SHP77 treated with DMSO at 0.1 percent for 48 hours (cell line): Measurements from ENCODE around the gene ZNF608.

ENCODE experiments used
- DNase-seq: peaks from one replicate; lab custom pipeline; 2025; lab: John Stamatoyannopoulos, UW

Gene ZNF608

GRCh38 chr5:124738681-124739633, 7.5 kb downstream of the ZNF608 start:
- no peak for DNase-seq

DNA sequence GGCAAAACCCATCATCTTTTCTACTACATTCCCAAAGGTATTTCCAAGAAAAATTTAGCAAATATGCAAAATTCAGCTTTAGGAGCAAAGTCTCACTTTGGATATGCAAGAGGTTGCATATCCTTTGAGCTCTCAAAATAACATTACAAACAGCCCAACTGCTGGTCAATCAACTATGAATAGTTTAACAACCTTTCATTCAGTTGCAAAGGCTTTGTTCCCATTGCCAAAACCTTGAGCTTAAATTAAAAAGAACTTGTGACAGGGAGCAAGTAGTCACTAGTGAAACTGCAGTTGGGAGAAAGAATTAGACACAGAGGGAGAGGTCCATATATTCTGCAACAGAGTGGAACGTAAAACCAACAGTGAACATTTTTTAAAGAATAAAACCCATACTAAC, 8.8 kb downstream of the ZNF608 start:
- DNase-seq, result no peak

- no peak for DNase-seq
These were observed 9.6 kb downstream of the ZNF608 start for GRCh38 chr5:124736805-124737188.

DNA sequence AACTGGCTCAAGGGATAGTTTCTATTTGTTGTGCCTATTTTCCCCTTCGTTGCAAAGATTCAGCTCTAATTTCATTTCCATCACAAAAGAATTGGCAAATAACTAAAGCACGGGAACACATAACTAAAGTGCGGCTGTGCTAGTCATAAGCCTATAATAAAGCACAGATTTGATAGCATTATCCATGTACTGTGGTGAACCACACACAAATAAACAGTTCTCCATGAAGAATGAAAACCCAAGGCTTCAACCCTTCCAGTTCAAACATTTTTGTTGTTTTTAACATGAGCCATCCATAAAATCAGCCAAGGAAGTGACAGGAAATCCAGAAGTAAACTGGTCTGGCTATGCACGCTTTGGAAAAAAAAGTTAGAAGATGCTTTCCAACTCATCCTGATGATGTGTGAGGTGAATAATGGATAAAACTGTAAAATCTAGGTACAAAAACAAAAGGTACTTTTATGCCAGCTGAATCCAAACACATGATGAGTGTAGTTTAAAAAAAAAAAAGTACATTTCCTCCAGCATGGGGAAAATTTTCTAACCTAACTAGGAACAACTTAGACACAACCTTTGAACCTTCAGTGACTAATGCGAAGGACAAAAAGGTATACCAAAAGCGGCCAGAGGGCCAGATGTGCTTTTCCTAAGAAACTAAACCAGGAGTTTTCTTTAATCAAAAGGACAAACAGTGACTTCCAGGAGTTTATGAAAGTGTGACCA, 10.2 kb downstream of the ZNF608 start:
- DNase-seq, result no peak

GRCh38 chr5:124735169-124735858, 11.1 kb downstream of the ZNF608 start:
- DNase-seq, result no peak

DNA sequence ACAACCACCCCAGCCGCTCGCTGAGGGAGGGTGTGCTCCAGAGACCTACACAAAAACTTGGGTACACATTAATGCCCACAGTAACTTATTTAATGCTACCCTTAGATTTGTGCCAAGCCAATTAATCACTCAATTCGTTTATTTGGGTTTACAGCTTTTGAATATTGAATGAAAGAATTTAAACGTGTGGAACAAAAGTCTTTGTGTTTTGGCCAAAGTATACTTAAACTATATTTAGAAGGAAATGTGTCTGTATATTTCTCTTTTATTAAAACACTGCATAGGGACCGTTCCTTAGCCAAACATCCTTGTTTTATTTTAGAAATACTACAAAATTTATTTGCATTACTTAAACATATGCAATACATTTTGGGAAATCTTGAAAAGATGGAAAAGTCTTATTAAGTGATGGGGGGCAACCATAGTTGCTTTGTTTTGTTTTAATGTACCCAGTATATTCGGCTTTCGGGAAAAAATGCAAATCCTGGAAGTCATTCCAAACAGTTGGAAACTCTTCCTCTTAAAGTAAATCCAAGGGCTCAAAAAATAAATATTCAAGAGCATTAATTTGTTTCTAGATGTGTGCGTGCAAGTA, 11.8 kb downstream of the ZNF608 start:
- DNase-seq, result no peak

- no peak for DNase-seq
These were observed 13.1 kb downstream of the ZNF608 start for GRCh38 chr5:124733329-124733650.

DNA sequence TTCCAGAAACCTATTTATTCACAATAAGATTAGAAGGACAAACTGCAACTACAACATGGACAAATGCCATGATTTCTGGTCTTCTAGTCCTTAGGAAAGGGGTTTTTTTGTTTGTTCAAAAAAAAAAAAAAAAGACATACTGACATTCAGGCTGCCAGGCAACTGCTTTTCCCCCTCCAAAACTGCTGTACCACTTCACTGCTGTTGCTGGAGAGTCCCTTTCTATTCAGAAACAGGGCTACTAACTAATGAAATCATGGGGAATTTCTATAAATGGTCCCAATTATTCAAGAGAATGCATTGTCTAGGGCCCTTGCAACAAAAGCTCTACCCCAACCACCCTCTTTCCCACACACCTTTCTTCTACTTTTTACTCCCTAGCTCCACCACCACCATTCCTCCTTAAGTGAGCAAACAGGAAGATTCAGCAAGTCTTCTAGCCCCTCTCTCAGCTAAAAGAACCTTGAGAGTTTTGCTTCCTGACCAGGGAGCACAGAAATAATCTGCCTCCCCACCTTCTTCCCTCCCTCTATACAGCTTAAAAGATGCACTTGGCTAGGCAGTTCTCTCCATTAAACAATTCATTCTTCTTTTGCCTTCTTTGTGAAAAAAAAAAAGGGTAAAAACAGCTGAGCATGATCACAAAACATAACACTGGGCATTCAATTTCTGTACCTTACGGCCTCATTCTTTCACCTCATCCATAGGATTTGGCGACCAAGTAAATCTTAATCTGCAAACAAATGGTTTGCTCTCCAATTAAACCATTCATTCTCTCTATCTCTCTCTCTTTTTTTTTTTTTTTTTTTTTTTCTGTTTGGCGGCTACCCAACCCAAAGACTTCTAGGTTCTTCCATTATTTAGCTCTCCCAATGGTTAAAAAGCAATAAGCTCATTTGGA, 13.8 kb downstream of the ZNF608 start:
- no peak for DNase-seq

DNA sequence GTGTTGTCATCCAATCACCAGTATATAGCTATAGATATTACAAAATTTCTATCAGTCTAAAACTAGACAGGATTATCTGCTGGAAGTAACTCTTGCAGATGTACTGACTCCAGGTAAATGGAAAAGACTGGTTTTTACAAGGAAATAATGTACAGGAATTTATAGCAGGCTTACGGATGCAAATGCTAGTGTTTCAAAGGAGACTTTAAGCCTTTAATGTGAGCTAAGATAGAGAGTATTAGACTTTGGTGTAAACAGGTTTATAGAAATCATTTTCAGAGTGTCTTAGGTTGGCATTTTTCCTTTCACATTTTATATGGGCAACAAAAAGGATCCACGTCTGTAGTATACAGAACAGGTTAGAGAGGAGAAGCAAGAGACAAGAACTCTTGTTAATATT, 16.1 kb downstream of the ZNF608 start:
- no peak for DNase-seq

DNA sequence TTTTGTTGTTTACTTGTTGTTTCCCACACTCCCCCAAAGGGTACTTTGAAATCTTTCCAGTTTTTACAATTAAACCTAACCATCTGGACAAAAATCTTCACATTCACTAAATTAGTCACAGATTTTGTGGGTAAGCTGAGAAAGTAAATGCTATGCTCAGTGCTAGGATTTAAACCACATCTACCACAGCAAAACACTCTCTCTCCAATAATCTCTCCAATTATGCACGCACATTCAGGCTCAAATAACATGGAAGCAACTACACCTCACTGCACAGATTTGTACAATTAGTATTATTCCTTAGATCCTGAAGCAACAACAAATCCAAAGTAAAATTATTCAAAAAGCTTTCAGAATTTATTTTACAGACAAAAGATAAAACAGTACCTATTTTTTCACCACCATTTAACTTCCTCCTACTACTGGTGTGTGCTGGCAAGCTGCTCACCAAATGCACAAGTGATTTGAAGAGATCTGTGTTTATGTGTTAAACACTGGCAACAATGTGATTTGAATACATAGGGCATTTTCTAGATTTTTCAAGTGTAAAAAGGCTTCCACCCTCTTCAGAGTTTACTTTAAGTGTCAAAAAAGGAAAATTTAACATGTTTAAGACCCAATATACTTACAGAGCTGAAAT, 16.6 kb downstream of the ZNF608 start:
- no peak for DNase-seq

- DNase-seq, result no peak
These were observed 17.5 kb downstream of the ZNF608 start for GRCh38 chr5:124728968-124729332.

DNA sequence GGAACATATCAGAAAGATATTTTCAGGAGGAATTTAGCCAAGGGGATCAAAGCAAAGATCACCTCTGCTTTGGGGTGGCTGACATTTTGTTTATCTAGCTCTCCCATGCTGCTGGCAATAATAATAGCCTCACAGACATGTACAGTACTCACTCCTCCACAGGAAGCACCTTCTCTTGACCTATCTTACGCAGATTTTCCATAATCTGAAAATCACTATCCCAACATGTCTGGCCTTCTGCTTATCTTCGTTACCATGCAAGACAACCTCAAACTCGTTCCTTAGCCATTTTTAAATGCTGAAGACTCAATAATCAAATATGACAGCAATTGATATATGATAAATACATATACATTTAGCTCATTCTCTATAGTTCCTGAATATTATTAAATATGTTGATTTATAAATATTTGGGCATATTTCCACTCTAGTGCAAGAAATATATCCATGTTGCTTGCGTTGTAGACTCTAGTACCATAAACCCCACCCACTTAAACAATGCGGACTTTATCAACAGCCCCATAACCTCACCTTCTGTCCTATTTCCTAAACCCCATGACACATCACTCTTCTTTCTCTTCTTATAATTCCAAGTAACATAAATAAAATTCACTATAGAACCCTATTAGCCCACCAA, 18.0 kb downstream of the ZNF608 start:
- DNase-seq, result no peak

- DNase-seq, result no peak
These were observed 19.6 kb downstream of the ZNF608 start for GRCh38 chr5:124726631-124727362.

DNA sequence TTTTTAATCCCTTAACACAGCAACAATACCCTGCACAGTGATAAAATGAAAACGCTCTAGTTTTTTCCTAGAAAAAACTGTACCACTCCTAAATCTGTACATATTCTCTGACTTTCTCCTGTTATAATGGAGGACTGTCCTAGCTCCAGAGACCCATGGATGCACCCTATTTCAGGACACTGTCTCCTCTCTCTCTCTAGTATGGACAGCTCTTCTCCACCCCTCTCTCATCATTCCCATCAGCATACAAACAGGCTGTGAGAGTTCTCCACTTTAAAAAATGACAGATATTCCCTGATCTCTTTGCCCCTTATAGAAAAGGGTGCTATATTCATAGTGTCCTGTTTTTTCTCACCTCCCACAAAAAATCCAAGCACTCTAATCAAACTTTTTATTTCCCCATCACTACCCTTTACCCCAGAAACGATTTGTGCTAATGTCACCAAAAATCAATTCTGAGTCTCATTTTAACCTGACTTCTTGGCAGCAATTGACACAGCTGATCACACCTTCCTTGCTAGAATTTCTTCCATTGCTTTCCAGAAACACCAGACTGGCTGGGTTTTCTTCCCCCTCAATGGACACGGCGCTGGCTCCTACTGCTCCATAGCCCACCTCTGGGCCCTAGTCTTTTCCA, 20.7 kb downstream of the ZNF608 start:
- no peak for DNase-seq

- no peak for DNase-seq
These were observed 21.4 kb downstream of the ZNF608 start for GRCh38 chr5:124725040-124725434.

GRCh38 chr5:124724357-124725039, 21.9 kb downstream of the ZNF608 start:
- no peak for DNase-seq

DNA sequence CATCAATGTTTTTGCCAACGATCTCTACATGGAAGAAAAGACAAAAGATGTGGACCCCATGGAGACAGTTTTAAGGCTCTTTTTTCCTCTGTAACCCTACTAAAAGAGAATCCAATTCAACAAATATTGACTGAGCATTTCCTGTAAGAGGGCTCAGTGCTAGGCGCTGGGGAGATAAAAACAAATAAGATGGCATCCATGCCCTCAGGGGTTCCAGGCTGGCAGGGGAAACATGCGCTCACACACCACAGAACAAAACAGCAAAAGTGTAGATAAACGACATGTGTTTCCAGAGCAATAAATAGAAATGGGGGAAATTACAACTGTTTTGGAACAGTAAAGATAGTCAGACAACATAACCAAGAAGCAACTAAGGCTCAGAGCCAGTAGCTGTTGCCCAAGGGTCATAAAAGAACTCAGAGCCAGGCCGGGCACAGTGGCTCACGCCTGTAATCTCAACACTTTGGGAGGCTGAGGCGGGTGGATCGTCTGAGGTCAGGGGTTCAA, 25.2 kb downstream of the ZNF608 start:
- no peak for DNase-seq

GRCh38 chr5:124720593-124720992, 25.8 kb downstream of the ZNF608 start:
- no peak for DNase-seq
